Naive thymus-derived CD8-positive, alpha-beta T cell (primary cell): ENCODE data around the gene MAPKAP1. TPM values are rescaled to one million over a fixed set of nuclear protein-coding genes. Genes with fewer than 3 reads are reported as not detected.

Experiments used
- ATAC-seq, 2 donors: fragments of 150-1000 bp; cut with Tn5 transposase in 1 of 2; sonication (Bioruptor Pico), chemical (Tn5 transposase) in 1 of 2; 1 replicate in 1 of 2; 2 replicates in 1 of 2; pipeline ENCODE4 v1.10.0; 2021; ENCODE audit warnings: mild to moderate bottlenecking in 2 of 2, moderate library complexity in 2 of 2
- POLR2A ChIA-PET: fragments of 350-600 bp; sonication (Branson Sonifier 250); formaldehyde crosslinking; loops from one replicate; lab custom pipeline; 2021; ENCODE audit warnings: antibody characterized with exemption; lab: Charles Lee
- DNase-seq, 10 donors: peaks; one replicate each; pipeline versions ENCODE4 v3.0.0 to v3.0.0-alpha.2; 2020 to 2022
- H3K27ac Mint-ChIP-seq, 10 donors: one replicate each; pipeline ENCODE4 v1.8.0; 2020 to 2022; ENCODE audit warnings: mild to moderate bottlenecking in 10 of 10, mixed read lengths in 10 of 10, moderate library complexity in 4 of 10, inconsistent platforms in 1 of 10
- H3K27me3 Mint-ChIP-seq, 5 donors: one replicate each; pipeline ENCODE4 v1.8.0; 2021 to 2022; ENCODE audit warnings: mixed read lengths in 5 of 5
- H3K36me3 Mint-ChIP-seq, 3 donors: one replicate each; pipeline ENCODE4 v1.8.0; 2020 to 2022; ENCODE audit warnings: mixed read lengths in 3 of 3, mild to moderate bottlenecking in 2 of 3, inconsistent platforms in 1 of 3
- H3K4me1 Mint-ChIP-seq, 4 donors: one replicate each; pipeline ENCODE4 v1.8.0; 2021 to 2022; ENCODE audit warnings: mixed read lengths in 4 of 4
- H3K4me3 Mint-ChIP-seq, 10 donors: one replicate each; pipeline ENCODE4 v1.8.0; 2020 to 2022; ENCODE audit warnings: mild to moderate bottlenecking in 10 of 10, mixed read lengths in 10 of 10, moderate library complexity in 6 of 10, inconsistent platforms in 1 of 10
- H3K9me3 Mint-ChIP-seq, 9 donors: one replicate each; pipeline ENCODE4 v1.8.0; 2020 to 2022; ENCODE audit warnings: mixed read lengths in 9 of 9, mild to moderate bottlenecking in 3 of 9, inconsistent platforms in 1 of 9, moderate library complexity in 1 of 9
- polyA plus RNA-seq, 3 donors: library from polyadenylated mRNA; unstranded; fragments of 300-500 nt; fragmentation: Illumina TruSeq; gene quantifications; one replicate each; pipeline ENCODE4 v1.2.3, GENCODE V29; 2021
- total RNA-seq, 8 experiments: library from RNA in 2 of 8; stranded (reverse) in 2 of 8; gene quantifications; one replicate each; pipeline ENCODE4 v1.2.3 and lab custom pipeline; 2021 to 2026

The MAPKAP1 gene
- total and polyA plus RNA-seq, 5 experiments from 2014 or later = 50.0 to 69.6 (median 53.5) TPM

- peaks cover 0 to 6% (median 0%) of the 10 kb centered on the region in 3 donors for H3K36me3 Mint-ChIP-seq
- POLR2A ChIA-PET = interaction anchor here (0.6 kb wide), 1 partner anchor 250 kb away, joined by 3 read pairs; no protein-coding TSS in a partner anchor
- H3K4me3 Mint-ChIP-seq = no peak overlapping the region
- H3K27me3 Mint-ChIP-seq = no peaks in the 10 kb centered on the region
- peak overlapping the region in 4 of 10 donors; percentile 5 to 64 (median 26) for H3K27ac Mint-ChIP-seq
- no peak for ATAC-seq
- H3K4me1 Mint-ChIP-seq = peaks cover 45 to 93% (median 74%) of the 10 kb centered on the region in 4 donors
- DNase-seq = no peak
- H3K9me3 Mint-ChIP-seq = no peaks in the 10 kb centered on the region
Measured at GRCh38 chr9:125633116-125633745, 73.8 kb downstream of the MAPKAP1 start.

GRCh38 chr9:125632321-125633115, 74.5 kb downstream of the MAPKAP1 start:
- peak overlapping the region in 6 of 10 donors; percentile 1 to 45 (median 6) for H3K4me3 Mint-ChIP-seq
- no peaks in the 10 kb centered on the region for H3K9me3 Mint-ChIP-seq
- peaks cover 0 to 6% (median 0%) of the 10 kb centered on the region in 3 donors for H3K36me3 Mint-ChIP-seq
- peak overlapping the region in 3 of 10 donors; percentile 5 to 47 (median 5) for H3K27ac Mint-ChIP-seq
- H3K4me1 Mint-ChIP-seq = peaks cover 44 to 92% (median 73%) of the 10 kb centered on the region in 4 donors
- DNase-seq (no peak), ATAC-seq (peak in 1 of 2 donors; percentile 30)
- POLR2A ChIA-PET = interaction anchor here (0.6 kb wide), 1 partner anchor 250 kb away, joined by 3 read pairs; no protein-coding TSS in a partner anchor
- no peaks in the 10 kb centered on the region for H3K27me3 Mint-ChIP-seq

GRCh38 chr9:125631391-125632085, 75.5 kb downstream of the MAPKAP1 start:
- peak in 2 of 10 donors; percentile 18 to 27 for DNase-seq
- Mint-ChIP-seq H3K36me3 (peaks cover 0 to 8% (median 0%) of the 10 kb centered on the region in 3 donors), H3K4me3 (no peak overlapping the region), H3K27me3 (no peaks in the 10 kb centered on the region), H3K9me3 (no peaks in the 10 kb centered on the region), H3K4me1 (peaks cover 42 to 85% (median 70%) of the 10 kb centered on the region in 4 donors), H3K27ac (peak overlapping the region in 3 of 10 donors; percentile 0 to 28 (median 3))
- ATAC-seq = peak; percentile 46 to 50
- POLR2A ChIA-PET = no interaction called here

- H3K27me3 Mint-ChIP-seq = no peaks in the 10 kb centered on the region
- no peaks in the 10 kb centered on the region for H3K9me3 Mint-ChIP-seq
- peaks cover 38 to 74% (median 61%) of the 10 kb centered on the region in 4 donors for H3K4me1 Mint-ChIP-seq
- H3K27ac Mint-ChIP-seq = no peak overlapping the region
- ATAC-seq = no peak
- POLR2A ChIA-PET = no interaction called here
- H3K4me3 Mint-ChIP-seq = no peak overlapping the region
- no peak for DNase-seq
- peaks cover 0 to 8% (median 0%) of the 10 kb centered on the region in 3 donors for H3K36me3 Mint-ChIP-seq
Measured at GRCh38 chr9:125630436-125630835, 76.6 kb downstream of the MAPKAP1 start.

- no peak overlapping the region for H3K27ac Mint-ChIP-seq
- H3K27me3 Mint-ChIP-seq = no peaks in the 10 kb centered on the region
- POLR2A ChIA-PET = no interaction called here
- H3K9me3 Mint-ChIP-seq = no peaks in the 10 kb centered on the region
- H3K4me1 Mint-ChIP-seq = peaks cover 30 to 64% (median 51%) of the 10 kb centered on the region in 4 donors
- ATAC-seq (no peak), DNase-seq (no peak)
- H3K4me3 Mint-ChIP-seq = no peak overlapping the region
- H3K36me3 Mint-ChIP-seq = peaks cover 0 to 8% (median 0%) of the 10 kb centered on the region in 3 donors
Measured at GRCh38 chr9:125629446-125629845, 77.6 kb downstream of the MAPKAP1 start.

- Mint-ChIP-seq H3K9me3 (peaks cover 0 to 2% (median 0%) of the 10 kb centered on the region in 9 donors), H3K36me3 (peaks cover 0 to 5% (median 0%) of the 10 kb centered on the region in 3 donors), H3K27ac (no peak overlapping the region), H3K4me1 (peaks cover 18 to 34% (median 32%) of the 10 kb centered on the region in 4 donors), H3K4me3 (no peak overlapping the region), H3K27me3 (no peaks in the 10 kb centered on the region)
- ATAC-seq = no peak
- POLR2A ChIA-PET = no interaction called here
- DNase-seq = no peak
Measured at GRCh38 chr9:125626187-125626586, 80.8 kb downstream of the MAPKAP1 start.

GRCh38 chr9:125621170-125621569, 85.8 kb downstream of the MAPKAP1 start:
- no peak overlapping the region for H3K27ac Mint-ChIP-seq
- H3K4me1 Mint-ChIP-seq = peaks cover 9 to 14% (median 12%) of the 10 kb centered on the region in 4 donors
- ATAC-seq (no peak), DNase-seq (no peak)
- H3K9me3 Mint-ChIP-seq = peaks cover 0 to 2% (median 0%) of the 10 kb centered on the region in 9 donors
- no peak overlapping the region for H3K4me3 Mint-ChIP-seq
- POLR2A ChIA-PET = no interaction called here
- peaks cover 0 to 2% (median 0%) of the 10 kb centered on the region in 3 donors for H3K36me3 Mint-ChIP-seq
- H3K27me3 Mint-ChIP-seq = no peaks in the 10 kb centered on the region

- POLR2A ChIA-PET = no interaction called here
- Mint-ChIP-seq H3K27me3 (no peaks in the 10 kb centered on the region), H3K4me1 (peaks cover 12 to 14% (median 13%) of the 10 kb centered on the region in 4 donors), H3K36me3 (peaks cover 0 to 2% (median 2%) of the 10 kb centered on the region in 3 donors), H3K27ac (no peak overlapping the region), H3K4me3 (no peak overlapping the region), H3K9me3 (peaks cover 0 to 2% (median 0%) of the 10 kb centered on the region in 9 donors)
- ATAC-seq = no peak
- no peak for DNase-seq
Measured at GRCh38 chr9:125620216-125620615, 86.8 kb downstream of the MAPKAP1 start.

- DNase-seq (no peak), ATAC-seq (no peak)
- no peaks in the 10 kb centered on the region for H3K27me3 Mint-ChIP-seq
- POLR2A ChIA-PET = no interaction called here
- H3K27ac Mint-ChIP-seq = peak overlapping the region in 1 of 10 donors; percentile 40
- H3K4me1 Mint-ChIP-seq = peaks cover 21 to 28% (median 26%) of the 10 kb centered on the region in 4 donors
- H3K9me3 Mint-ChIP-seq = peaks cover 0 to 2% (median 0%) of the 10 kb centered on the region in 9 donors
- H3K36me3 Mint-ChIP-seq = peaks cover 0 to 2% (median 2%) of the 10 kb centered on the region in 3 donors
- no peak overlapping the region for H3K4me3 Mint-ChIP-seq
Measured at GRCh38 chr9:125617087-125617486, 89.9 kb downstream of the MAPKAP1 start.

GRCh38 chr9:125613141-125613540, 93.9 kb downstream of the MAPKAP1 start:
- no peak for ATAC-seq

GRCh38 chr9:125612616-125613015, 94.4 kb downstream of the MAPKAP1 start:
- Mint-ChIP-seq H3K36me3 (peaks cover 0 to 7% (median 0%) of the 10 kb centered on the region in 3 donors), H3K4me1 (peaks cover 15 to 48% (median 34%) of the 10 kb centered on the region in 4 donors), H3K27me3 (no peaks in the 10 kb centered on the region), H3K27ac (no peak overlapping the region), H3K9me3 (no peaks in the 10 kb centered on the region), H3K4me3 (no peak overlapping the region)
- DNase-seq (no peak), ATAC-seq (no peak)
- POLR2A ChIA-PET = no interaction called here

More at GRCh38 chr9:125613141-125613540, 93.9 kb downstream of the MAPKAP1 start:
- POLR2A ChIA-PET = no interaction called here
- no peaks in the 10 kb centered on the region for H3K9me3 Mint-ChIP-seq
- no peak for DNase-seq
- peaks cover 15 to 47% (median 31%) of the 10 kb centered on the region in 4 donors for H3K4me1 Mint-ChIP-seq
- H3K4me3 Mint-ChIP-seq = no peak overlapping the region
- H3K36me3 Mint-ChIP-seq = peaks cover 0 to 7% (median 0%) of the 10 kb centered on the region in 3 donors
- H3K27ac Mint-ChIP-seq = no peak overlapping the region
- no peaks in the 10 kb centered on the region for H3K27me3 Mint-ChIP-seq

- H3K27ac Mint-ChIP-seq = peak overlapping the region in 1 of 10 donors; percentile 43
- H3K4me1 Mint-ChIP-seq = peaks cover 15 to 58% (median 36%) of the 10 kb centered on the region in 4 donors
- H3K9me3 Mint-ChIP-seq = no peaks in the 10 kb centered on the region
- no peaks in the 10 kb centered on the region for H3K27me3 Mint-ChIP-seq
- DNase-seq = no peak
- H3K36me3 Mint-ChIP-seq = peaks cover 0 to 7% (median 0%) of the 10 kb centered on the region in 3 donors
- H3K4me3 Mint-ChIP-seq = no peak overlapping the region
- no peak for ATAC-seq
- POLR2A ChIA-PET = no interaction called here
Measured at GRCh38 chr9:125611121-125611765, 95.8 kb downstream of the MAPKAP1 start.
